ENCODE measurements around the gene RNF167. TPM values are rescaled to one million over a fixed set of nuclear protein-coding genes. Genes with fewer than 3 reads are reported as not detected.

RNF167 gene
- total and polyA plus RNA-seq, 2 of the 13 experiments (the other 11 are each of a cell fraction or from before 2014, with no cell fraction given), result 44.1 to 45.4 TPM

GRCh38 chr17:4908711-4909496, 31.2 kb upstream of the RNF167 start (continued):
- TF ChIP-seq, protein P1, sequence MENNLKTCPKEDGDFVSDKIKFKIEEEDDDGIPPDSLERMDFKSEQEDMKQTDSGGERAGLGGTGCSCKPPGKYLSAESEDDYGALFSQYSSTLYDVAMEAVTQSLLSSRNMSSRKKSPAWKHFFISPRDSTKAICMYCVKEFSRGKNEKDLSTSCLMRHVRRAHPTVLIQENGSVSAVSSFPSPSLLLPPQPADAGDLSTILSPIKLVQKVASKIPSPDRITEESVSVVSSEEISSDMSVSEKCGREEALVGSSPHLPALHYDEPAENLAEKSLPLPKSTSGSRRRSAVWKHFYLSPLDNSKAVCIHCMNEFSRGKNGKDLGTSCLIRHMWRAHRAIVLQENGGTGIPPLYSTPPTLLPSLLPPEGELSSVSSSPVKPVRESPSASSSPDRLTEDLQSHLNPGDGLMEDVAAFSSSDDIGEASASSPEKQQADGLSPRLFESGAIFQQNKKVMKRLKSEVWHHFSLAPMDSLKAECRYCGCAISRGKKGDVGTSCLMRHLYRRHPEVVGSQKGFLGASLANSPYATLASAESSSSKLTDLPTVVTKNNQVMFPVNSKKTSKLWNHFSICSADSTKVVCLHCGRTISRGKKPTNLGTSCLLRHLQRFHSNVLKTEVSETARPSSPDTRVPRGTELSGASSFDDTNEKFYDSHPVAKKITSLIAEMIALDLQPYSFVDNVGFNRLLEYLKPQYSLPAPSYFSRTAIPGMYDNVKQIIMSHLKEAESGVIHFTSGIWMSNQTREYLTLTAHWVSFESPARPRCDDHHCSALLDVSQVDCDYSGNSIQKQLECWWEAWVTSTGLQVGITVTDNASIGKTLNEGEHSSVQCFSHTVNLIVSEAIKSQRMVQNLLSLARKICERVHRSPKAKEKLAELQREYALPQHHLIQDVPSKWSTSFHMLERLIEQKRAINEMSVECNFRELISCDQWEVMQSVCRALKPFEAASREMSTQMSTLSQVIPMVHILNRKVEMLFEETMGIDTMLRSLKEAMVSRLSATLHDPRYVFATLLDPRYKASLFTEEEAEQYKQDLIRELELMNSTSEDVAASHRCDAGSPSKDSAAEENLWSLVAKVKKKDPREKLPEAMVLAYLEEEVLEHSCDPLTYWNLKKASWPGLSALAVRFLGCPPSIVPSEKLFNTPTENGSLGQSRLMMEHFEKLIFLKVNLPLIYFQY (CRISPR knock-in tag; IDR thresholded peaks at IDR 0.05; ENCODE audit: borderline replicate concordance), result peak; percentile 45; the same call in 1 of the 2 replicates
- TF ChIP-seq KLF11 (CRISPR knock-in tag; IDR thresholded peaks at IDR 0.05) (no peak), ZNF256 (CRISPR knock-in tag; conservative IDR thresholded peaks at IDR 0.05) (no peak), MXD3 (CRISPR knock-in tag; IDR thresholded peaks at IDR 0.05) (no peak), DRAP1 (CRISPR knock-in tag; IDR thresholded peaks at IDR 0.05) (no peak), ZNF576 (CRISPR knock-in tag; IDR thresholded peaks at IDR 0.05) (no peak), ZBTB14 (CRISPR knock-in tag; IDR thresholded peaks at IDR 0.05) (peak; percentile 44; the same call in 1 of the 2 replicates), MBD4 (IDR thresholded peaks at IDR 0.05; ENCODE audit: borderline replicate concordance, low read length) (no peak), ARNT2 (CRISPR knock-in tag; IDR thresholded peaks at IDR 0.05; ENCODE audit: low read depth) (no peak), YY1 (IDR thresholded peaks at IDR 0.05; ENCODE audit: insufficient read depth, insufficient replicate concordance, low read depth, low read length) (peak; percentile 61), ZBTB43 (CRISPR knock-in tag; conservative IDR thresholded peaks at IDR 0.05) (0 out of 2 replicates have a peak, but pooled peaks have one; percentile 3), NFIC (IDR thresholded peaks at IDR 0.05; ENCODE audit: low read length) (no peak), THRA (CRISPR knock-in tag; IDR thresholded peaks at IDR 0.05; ENCODE audit: borderline replicate concordance) (0 out of 2 replicates have a peak, but pooled peaks have one; percentile 24), ZNF567 (CRISPR knock-in tag; IDR thresholded peaks at IDR 0.05; ENCODE audit: borderline replicate concordance) (peak; percentile 45; the same call in 1 of the 2 replicates), ATF7-NPFF (CRISPR knock-in tag; IDR thresholded peaks at IDR 0.05; ENCODE audit: low read depth) (no peak)
- TF ChIP-seq, protein P2, sequence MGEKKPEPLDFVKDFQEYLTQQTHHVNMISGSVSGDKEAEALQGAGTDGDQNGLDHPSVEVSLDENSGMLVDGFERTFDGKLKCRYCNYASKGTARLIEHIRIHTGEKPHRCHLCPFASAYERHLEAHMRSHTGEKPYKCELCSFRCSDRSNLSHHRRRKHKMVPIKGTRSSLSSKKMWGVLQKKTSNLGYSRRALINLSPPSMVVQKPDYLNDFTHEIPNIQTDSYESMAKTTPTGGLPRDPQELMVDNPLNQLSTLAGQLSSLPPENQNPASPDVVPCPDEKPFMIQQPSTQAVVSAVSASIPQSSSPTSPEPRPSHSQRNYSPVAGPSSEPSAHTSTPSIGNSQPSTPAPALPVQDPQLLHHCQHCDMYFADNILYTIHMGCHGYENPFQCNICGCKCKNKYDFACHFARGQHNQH (CRISPR knock-in tag; IDR thresholded peaks at IDR 0.05), result peak; percentile 10; the same call in 1 of the 2 replicates

Measured in HepG2 (cell line).